Amniotic epithelial cell (primary cell): ENCODE results near the gene TNXB.
A peak's percentile ranks its signal among the peaks of the same experiment; 100 is the strongest.
"Not testable (repeated sequence)": the region's sequence is repeated elsewhere in the genome, so short reads cannot be mapped to it uniquely, and the experiment has no call there.

ENCODE experiments used
- DNase-seq: peaks from one replicate; pipeline ENCODE4 v3.0.0-alpha.2; 2010; ENCODE audit warnings: low read depth

TNXB gene

DNA sequence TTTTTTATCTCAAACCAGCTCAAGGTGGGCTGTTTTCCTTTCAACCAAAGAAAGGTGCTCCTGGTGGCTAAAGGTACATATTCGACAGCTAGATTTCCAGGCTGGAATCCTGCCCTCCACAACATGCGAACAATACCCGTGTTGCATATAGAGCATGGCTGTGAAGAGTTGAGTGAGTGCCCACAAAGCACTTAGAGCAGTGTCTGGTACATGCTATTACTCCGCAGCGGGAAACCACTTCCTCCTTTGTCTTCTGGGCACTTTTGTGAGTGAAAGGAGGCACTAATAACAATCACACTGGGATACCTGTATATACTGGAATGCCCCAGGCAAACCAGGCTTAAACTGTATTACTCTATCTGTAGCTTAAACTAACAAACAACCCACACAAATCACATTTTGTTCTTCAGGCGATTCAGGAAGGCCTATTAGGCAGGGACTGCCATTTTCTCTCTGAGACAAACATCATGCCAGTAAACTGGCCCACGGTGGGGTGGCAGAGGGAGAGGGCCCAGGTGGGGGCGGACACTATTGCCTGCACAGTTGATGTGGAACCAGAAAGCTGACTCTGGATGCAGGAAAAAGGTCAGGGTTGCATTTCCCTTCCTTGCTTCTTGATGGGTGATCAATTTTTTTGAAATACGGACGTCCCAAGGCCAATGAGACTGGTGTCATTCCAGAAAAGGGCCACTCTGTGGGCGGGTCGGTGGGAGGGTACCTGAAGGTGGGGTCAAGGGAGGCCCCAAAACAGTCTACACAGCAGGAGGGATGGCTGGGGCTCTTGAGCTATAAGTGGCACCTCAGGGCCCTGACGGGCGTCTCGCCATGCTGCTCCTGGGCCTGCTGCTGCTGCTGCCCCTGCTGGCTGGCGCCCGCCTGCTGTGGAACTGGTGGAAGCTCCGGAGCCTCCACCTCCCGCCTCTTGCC is 71.3 kb downstream of the TNXB start, which contains the start of gene CYP21A2:
Gene CYP21A2 (plus strand): TSS at position 818 of the 927 bp plus-strand sequence. CDS start 8 bp downstream, at position 826.
- not testable (repeated sequence) for DNase-seq

DNA sequence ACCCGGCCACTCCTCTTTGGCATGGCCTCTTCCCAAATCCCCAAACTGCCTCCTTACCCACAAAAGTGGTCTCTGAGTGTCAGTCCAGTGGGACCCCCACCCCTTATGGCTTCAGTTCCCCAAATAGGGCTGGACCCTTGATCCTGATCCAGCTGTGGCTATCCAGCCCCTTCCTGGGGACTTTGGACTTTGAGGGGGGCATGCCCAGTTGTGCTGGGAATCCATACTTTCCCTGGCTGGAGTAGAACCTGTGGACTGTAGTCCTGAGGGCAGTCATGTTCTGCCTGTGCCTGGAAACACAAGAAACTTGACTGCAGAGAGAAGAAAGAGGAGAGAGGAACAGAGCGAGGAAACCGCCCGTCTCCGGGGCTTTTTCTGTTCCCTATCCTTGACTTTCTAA is 72.0 kb downstream of the TNXB start:
- not testable (repeated sequence) for DNase-seq

DNA sequence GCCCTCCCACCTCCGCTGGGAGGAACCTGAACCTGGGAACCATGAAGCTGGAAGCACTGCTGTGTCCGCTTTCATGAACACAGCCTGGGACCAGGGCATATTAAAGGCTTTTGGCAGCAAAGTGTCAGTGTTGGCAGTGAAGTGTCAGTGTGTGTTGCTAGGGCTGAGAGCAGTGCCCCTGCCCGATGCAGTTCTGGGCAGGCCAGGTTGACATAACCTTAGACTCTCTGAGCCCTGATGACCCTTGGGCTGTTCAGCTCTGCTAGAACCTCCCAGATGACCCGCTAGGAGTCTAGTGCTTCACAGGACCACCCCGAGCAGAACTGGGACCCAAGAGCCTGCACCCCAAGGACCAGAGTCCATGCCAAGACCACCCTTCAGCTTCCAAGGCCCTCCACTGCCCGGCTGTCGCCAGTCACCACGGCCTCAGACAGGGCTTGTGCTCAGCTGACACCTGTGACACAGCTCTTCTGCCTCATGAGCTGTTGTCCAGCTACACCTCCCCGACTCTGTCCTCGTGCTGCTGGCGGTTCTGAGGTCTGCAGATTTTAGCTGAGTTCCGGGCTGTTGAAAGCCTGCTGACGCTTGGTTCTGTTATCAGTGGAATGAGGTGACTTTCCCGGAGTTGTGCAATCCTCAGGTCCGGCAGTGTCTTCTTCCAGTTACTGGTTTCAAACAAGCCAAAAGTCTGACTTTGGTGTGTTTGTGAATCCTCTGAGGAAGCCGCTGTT is 73.7 kb downstream of the TNXB start:
- not testable (repeated sequence) for DNase-seq

DNA sequence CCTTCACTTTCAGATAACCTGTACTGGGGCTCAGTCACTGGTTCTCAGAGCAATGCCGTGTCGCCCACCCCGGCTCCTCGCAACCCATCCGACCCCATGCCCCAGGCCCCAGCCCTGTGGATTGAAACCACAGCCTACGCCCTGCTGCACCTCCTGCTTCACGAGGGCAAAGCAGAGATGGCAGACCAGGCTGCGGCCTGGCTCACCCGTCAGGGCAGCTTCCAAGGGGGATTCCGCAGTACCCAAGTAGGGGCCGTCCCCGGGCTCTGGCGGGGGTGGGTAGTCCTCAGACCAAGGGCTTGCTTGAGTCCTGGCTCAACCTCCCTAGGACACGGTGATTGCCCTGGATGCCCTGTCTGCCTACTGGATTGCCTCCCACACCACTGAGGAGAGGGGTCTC is 79.6 kb downstream of the TNXB start:
- DNase-seq, result not testable (repeated sequence)

DNA sequence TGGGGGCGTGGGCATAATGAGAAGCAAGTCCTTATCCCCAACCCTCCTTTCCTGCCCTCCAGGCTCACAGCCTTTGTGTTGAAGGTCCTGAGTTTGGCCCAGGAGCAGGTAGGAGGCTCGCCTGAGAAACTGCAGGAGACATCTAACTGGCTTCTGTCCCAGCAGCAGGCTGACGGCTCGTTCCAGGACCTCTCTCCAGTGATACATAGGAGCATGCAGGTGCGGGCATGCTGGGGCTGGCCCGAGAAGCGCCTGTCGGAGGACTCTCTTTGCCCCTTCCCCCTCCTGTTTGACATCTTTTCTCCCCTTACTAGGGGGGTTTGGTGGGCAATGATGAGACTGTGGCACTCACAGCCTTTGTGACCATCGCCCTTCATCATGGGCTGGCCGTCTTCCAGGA is 80.5 kb downstream of the TNXB start:
- DNase-seq, result not testable (repeated sequence)

DNA sequence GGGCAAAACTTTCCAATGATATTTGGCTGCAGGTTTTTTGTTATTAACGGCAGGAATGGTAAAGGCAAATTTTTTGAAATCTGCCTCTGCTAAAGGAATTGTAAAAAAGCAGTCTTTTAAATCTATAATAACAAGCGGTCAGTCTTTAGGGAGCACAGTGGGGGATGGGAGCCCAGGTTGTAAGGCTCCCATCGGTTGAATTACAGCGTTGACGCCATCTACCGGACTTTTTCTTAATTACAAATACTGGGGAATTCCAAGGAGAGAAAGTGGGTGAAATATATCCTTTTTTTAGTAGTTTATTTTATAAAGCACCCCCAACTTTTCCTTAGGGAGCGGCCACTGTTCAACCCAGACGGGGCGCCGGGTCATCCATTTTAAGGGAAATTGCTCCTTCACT is 87.0 kb downstream of the TNXB start:
- not testable (repeated sequence) for DNase-seq

DNA sequence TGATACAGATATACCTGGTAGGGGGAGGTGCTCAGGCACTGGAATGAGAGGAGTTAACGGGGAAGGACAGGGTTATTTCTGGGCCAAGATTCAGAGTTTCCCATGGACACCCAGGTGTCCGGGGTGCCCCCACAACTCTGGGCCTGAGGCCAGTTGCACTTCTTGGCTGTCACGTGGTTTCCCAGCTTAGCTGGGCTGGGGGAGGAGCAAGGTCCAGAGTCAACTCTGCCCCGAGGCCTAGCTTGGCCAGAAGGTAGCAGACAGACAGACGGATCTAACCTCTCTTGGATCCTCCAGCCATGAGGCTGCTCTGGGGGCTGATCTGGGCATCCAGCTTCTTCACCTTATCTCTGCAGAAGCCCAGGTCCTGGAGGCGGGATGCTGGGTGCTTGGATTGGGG is 94.6 kb downstream of the TNXB start, which contains the start of gene C4B:
Gene C4B (plus strand): TSS at position 249 of the 400 bp plus-strand sequence. CDS start 51 bp downstream, at position 300.
- DNase-seq, result not testable (repeated sequence)

DNA sequence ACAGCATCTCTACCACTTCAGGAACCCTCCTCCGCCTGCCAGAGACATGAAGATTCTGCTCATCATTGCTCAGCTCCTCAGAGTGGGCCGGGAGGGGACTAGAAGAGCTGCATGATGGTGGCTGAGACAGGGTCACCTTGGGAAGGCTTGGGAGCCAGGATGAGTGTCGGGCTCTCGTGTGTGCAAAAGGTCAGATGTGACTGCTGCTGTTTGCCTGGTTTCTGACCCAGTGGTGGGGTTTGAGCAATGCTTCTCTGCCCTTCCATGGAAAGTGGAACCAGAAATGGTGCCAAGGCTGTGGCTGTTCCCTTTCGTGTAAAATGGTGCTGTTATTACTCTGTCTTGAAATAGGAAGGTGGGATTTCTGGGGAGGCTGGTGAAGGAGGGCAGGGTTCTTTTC is 95.4 kb downstream of the TNXB start:
- not testable (repeated sequence) for DNase-seq

DNA sequence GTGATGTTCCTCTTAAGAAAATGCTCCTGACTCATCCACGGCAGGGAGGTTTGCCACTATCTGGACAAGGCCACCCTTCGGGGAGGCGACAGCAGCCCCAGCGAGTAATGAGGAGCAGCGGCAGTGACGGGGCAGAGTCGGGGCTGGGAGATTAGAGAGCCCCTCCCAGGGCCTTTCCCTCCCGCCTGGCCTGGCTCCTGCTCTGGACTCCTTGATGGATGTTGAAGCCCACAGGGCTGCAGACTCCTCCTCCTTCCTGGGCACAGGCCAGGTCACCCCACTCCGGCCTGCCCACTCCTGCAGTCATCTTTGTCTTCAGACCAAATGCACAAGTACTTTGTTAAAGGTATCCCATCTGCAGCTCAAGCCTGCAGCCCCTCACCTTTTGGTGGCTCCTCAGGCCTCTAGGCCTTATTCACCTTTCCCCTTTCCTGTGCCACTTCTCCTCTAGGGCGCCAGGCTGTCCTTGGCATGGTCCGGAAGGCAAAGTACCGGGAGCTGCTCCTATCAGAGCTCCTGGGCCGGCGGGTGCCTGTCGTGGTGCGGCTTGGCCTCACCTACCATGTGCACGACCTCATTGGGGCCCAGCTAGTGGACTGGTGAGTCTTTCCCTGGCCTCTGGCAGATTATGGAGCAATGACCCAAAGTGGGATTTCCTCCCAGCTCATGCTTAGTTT is 96.1 kb downstream of the TNXB start:
- DNase-seq, result not testable (repeated sequence)

DNA sequence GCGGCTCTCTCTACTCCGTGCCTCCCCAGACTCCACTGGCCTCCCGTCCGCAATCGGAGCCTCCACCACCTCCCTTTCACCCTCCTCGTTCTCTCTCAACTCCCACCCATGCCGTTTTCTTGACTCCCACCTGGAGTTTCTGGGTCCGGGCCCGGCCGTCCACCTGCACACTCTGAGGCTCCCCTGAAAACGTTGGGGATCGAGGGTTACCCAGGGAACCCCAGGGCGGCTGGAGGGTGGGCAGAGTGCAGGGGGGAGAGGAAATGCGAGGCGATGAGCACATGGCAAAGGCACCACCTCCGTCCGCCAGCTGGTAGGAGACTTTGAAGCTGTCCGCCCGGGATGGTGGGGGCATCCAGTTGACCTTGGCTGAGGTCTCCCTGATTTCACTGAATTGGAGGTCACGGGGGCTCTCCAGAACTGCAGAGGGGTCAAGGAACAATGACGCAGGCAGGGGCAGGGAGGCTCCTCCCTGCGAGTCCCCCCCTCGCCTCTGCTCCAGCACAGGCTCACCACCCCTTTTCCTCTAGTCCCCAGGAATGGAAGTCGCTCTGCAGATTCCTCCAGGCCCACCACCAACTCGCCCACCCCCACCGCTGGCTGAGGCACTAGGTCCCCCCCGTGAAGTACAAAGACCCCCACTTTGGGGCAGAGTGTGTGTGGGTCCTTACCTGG is 98.1 kb downstream of the TNXB start:
- DNase-seq, result not testable (repeated sequence)

DNA sequence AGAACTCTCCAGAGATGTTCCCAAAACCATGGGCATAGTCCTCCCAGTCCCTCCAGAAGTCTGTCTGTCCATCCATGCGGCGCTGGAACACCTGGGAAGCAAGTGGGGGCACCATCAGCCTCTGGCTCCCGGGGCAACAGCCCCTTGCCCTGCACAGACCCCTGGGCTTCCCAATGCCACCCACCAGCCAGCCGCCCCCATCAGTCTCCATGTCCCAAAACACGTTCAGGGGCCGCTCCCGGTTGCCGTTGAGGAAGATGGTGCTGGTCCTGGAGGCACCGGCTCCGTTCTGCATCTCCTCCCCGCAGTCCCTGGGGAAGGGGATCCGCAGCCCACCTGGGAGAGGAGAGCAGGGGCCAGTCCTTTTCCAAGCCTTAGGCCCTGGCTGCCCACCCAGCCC is 99.6 kb downstream of the TNXB start:
- not testable (repeated sequence) for DNase-seq

DNA sequence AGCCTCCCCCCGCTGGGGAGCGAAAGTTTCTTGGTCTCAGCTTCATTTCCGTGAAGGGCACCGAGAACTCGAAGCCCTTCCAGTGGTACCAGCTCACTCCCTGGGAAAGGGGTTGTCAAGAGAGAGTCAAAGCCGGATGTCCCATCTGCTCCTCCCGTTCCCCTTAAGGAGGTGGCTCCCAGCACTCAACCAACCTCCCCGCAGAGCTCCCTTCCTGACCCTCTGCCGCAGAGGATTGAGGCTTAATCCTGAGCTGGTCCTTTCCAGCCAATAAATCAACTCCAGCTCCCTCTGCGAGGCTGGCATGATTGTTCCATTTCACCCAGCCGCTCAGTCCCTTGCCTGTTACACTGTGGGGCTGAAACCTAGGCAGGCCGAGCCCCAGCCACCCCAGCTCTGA is 100.5 kb downstream of the TNXB start:
- peak; percentile 13 for DNase-seq

DNA sequence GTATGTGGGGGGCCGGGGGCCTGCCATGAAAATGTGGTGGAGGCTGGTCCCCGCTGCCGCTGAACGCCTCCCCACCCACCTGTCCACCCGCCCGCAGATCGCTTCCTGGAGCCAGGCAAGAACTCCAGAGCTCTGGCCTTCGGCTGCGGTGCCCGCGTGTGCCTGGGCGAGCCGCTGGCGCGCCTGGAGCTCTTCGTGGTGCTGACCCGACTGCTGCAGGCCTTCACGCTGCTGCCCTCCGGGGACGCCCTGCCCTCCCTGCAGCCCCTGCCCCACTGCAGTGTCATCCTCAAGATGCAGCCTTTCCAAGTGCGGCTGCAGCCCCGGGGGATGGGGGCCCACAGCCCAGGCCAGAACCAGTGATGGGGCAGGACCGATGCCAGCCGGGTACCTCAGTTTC is 101.1 kb downstream of the TNXB start:
- DNase-seq, result not testable (repeated sequence)

DNA sequence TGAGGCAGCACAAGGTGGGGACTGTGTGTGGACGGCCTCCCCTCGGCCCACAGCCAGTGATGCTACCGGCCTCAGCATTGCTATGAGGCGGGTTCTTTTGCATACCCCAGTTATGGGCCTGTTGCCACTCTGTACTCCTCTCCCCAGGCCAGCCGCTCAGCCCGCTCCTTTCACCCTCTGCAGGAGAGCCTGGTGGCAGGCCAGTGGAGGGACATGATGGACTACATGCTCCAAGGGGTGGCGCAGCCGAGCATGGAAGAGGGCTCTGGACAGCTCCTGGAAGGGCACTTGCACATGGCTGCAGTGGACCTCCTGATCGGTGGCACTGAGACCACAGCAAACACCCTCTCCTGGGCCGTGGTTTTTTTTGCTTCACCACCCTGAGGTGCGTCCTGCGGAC is 102.1 kb downstream of the TNXB start:
- DNase-seq, result not testable (repeated sequence)

DNA sequence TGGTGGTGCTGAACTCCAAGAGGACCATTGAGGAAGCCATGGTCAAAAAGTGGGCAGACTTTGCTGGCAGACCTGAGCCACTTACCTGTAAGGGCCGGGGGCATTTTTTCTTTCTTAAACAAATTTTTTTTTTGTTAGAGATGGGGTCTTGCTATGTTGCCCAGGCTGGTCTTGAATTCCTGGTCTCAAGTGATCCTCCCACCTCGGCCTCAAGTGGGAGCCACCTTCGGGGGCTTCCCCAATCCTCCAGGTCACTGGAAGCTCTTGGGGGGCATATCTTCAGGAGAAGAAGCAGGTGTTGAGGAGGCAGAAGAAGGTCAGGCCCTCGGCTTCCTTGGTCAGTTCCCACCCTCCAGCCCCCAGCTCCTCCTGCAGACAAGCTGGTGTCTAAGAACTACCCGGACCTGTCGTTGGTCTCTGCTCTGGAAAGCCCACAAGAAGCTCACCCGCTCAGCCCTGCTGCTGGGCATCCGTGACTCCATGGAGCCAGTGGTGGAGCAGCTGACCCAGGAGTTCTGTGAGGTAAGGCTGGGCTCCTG is 103.1 kb downstream of the TNXB start:
- not testable (repeated sequence) for DNase-seq

DNA sequence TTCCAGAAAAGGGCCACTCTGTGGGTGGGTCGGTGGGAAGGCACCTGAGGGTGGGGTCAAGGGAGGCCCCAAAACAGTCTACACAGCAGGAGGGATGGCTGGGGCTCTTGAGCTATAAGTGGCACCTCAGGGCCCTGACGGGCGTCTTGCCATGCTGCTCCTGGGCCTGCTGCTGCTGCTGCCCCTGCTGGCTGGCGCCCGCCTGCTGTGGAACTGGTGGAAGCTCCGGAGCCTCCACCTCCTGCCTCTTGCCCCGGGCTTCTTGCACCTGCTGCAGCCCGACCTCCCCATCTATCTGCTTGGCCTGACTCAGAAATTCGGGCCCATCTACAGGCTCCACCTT is 103.6 kb downstream of the TNXB start:
- DNase-seq, result not testable (repeated sequence)

DNA sequence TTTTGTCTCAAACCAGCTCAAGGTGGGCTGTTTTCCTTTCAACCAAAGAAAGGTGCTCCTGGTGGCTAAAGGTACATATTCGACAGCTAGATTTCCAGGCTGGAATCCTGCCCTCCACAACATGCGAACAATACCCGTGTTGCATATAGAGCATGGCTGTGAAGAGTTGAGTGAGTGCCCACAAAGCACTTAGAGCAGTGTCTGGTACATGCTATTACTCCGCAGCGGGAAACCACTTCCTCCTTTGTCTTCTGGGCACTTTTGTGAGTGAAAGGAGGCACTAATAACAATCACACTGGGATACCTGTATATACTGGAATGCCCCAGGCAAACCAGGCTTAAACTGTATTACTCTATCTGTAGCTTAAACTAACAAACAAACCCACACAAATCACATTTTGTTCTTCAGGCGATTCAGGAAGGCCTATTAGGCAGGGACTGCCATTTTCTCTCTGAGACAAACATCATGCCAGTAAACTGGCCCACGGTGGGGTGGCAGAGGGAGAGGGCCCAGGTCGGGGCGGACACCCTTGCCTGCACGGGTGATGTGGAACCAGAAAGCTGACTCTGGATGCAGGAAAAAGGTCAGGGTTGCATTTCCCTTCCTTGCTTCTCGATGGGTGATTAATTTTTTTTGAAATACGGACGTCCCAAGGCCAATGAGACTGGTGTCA is 104.1 kb downstream of the TNXB start:
- not testable (repeated sequence) for DNase-seq

DNA sequence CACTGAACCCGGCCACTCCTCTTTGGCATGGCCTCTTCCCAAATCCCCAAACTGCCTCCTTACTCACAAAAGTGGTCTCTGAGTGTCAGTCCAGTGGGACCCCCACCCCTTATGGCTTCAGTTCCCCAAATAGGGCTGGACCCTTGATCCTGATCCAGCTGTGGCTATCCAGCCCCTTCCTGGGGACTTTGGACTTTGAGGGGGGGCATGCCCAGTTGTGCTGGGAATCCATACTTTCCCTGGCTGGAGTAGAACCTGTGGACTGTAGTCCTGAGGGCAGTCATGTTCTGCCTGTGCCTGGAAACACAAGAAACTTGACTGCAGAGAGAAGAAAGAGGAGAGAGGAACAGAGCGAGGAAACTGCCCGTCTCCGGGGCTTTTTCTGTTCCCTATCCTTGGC is 104.7 kb downstream of the TNXB start:
- DNase-seq, result not testable (repeated sequence)

DNA sequence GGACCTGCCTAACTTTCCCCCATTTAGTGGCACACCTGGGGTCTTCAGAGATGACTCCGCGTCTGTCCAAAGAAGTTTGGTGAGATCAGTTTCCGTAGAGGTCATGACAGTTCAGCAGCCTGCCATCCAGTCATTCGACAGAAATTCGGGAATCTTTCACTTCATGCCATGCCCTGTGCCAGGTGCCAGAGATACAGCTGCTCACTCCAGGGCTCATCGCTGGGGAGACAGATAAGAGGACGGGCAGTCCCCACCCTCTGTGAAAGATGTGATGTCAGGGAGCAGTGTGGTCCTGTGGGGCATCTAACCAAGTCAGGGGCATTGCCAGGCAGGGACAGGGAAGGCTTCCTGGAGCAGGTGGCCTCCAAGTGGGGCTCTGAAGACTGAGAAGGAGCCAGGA is 105.8 kb downstream of the TNXB start:
- not testable (repeated sequence) for DNase-seq

DNA sequence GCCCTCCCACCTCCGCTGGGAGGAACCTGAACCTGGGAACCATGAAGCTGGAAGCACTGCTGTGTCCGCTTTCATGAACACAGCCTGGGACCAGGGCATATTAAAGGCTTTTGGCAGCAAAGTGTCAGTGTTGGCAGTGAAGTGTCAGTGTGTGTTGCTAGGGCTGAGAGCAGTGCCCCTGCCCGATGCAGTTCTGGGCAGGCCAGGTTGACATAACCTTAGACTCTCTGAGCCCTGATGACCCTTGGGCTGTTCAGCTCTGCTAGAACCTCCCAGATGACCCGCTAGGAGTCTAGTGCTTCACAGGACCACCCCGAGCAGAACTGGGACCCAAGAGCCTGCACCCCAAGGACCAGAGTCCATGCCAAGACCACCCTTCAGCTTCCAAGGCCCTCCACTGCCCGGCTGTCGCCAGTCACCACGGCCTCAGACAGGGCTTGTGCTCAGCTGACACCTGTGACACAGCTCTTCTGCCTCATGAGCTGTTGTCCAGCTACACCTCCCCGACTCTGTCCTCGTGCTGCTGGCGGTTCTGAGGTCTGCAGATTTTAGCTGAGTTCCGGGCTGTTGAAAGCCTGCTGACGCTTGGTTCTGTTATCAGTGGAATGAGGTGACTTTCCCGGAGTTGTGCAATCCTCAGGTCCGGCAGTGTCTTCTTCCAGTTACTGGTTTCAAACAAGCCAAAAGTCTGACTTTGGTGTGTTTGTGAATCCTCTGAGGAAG is 106.4 kb downstream of the TNXB start:
- DNase-seq, result not testable (repeated sequence)
